ENCODE measurements around the gene TGIF2.
A peak's percentile ranks its signal among the peaks of the same experiment; 100 is the strongest.
"Not testable (repeated sequence)": the region's sequence is repeated elsewhere in the genome, so short reads cannot be mapped to it uniquely, and the experiment has no call there.

The TGIF2 gene

GRCh38 chr20:36579996-36580545 is 6.7 kb downstream of the TGIF2 start:
- DNase-seq = no peak

GRCh38 chr20:36582322-36582721 is 8.9 kb downstream of the TGIF2 start:
- peak; percentile 45 for DNase-seq

- DNase-seq = no peak
Observed at GRCh38 chr20:36582821-36583220, 9.4 kb downstream of the TGIF2 start.

- no peak for DNase-seq
Observed at GRCh38 chr20:36584018-36584481, 10.7 kb downstream of the TGIF2 start.

- DNase-seq = no peak
Observed at GRCh38 chr20:36585410-36586125, 12.2 kb downstream of the TGIF2 start.

GRCh38 chr20:36587388-36588070 is 14.1 kb downstream of the TGIF2 start:
- DNase-seq = no peak

GRCh38 chr20:36591281-36591680 is 17.9 kb downstream of the TGIF2 start:
- no peak for DNase-seq

- peak; percentile 58 for DNase-seq
Observed at GRCh38 chr20:36591854-36592641, 18.7 kb downstream of the TGIF2 start.

- no peak for DNase-seq
Observed at GRCh38 chr20:36593347-36593929, 20.0 kb downstream of the TGIF2 start.

GRCh38 chr20:36599912-36600345 is 26.5 kb downstream of the TGIF2 start:
- DNase-seq = no peak

- no peak for DNase-seq
Observed at GRCh38 chr20:36601540-36601939, 28.1 kb downstream of the TGIF2 start.

GRCh38 chr20:36604952-36605398 is 31.6 kb downstream of the TGIF2 start:
- peak; percentile 65 for DNase-seq

GRCh38 chr20:36605399-36606157 is 32.2 kb downstream of the TGIF2 start, which contains the start of gene RAB5IF:
Gene RAB5IF, plus strand, starts transcription at chr20:36605779. Its CDS starts 173 bp downstream, at chr20:36605952.
- DNase-seq = peak; percentile 100

GRCh38 chr20:36606158-36607066 is 33.0 kb downstream of the TGIF2 start:
- peak; percentile 51 for DNase-seq

GRCh38 chr20:36607586-36608387 is 34.4 kb downstream of the TGIF2 start:
- DNase-seq = no peak

GRCh38 chr20:36608388-36608728 is 35.0 kb downstream of the TGIF2 start:
- DNase-seq = not testable (repeated sequence)

- no peak for DNase-seq
Observed at GRCh38 chr20:36611625-36612024, 38.2 kb downstream of the TGIF2 start.

GRCh38 chr20:36613974-36614373 is 40.6 kb downstream of the TGIF2 start:
- DNase-seq = no peak

- no peak for DNase-seq
Observed at GRCh38 chr20:36614781-36615557, 41.6 kb downstream of the TGIF2 start.

Data from stimulated activated CD8-positive, alpha-beta memory T cell treated with anti-CD3 and anti-CD28 coated beads, Interleukin-4, amount 100 ng/mL, for 48 hours (primary cell).